Measurements from ENCODE around the gene P2RX5. TPM values are rescaled to one million over a fixed set of nuclear protein-coding genes. Genes with fewer than 3 reads are reported as not detected.

Gene P2RX5
- total RNA-seq, 1 experiment from 2014 or later, result not detected

- in situ Hi-C loops (cut with HindIII; ENCODE audit: low pct_unique_long_range_greater_than_20kb, low sequenced_read_pairs), result no loop called here
- peak; percentile 83 for DNase-seq (ENCODE audit: low read depth)
Observed at GRCh38 chr17:3667366-3668278, 28.3 kb downstream of the P2RX5 start.

GRCh38 chr17:3666516-3666915, 29.4 kb downstream of the P2RX5 start:
- no peak for DNase-seq (ENCODE audit: low read depth)
- in situ Hi-C loops (cut with HindIII; ENCODE audit: low pct_unique_long_range_greater_than_20kb, low sequenced_read_pairs), result no loop called here

GRCh38 chr17:3665834-3666233, 30.1 kb downstream of the P2RX5 start:
- DNase-seq (ENCODE audit: low read depth), result no peak
- in situ Hi-C loops (cut with HindIII; ENCODE audit: low pct_unique_long_range_greater_than_20kb, low sequenced_read_pairs), result no loop called here

GRCh38 chr17:3663102-3664011, 32.6 kb downstream of the P2RX5 start:
- in situ Hi-C loops (cut with HindIII; ENCODE audit: low pct_unique_long_range_greater_than_20kb, low sequenced_read_pairs), result no loop called here
- DNase-seq (ENCODE audit: low read depth), result no peak

- in situ Hi-C loops (cut with HindIII; ENCODE audit: low pct_unique_long_range_greater_than_20kb, low sequenced_read_pairs), result no loop called here
- no peak for DNase-seq (ENCODE audit: low read depth)
Observed at GRCh38 chr17:3660311-3660891, 35.6 kb downstream of the P2RX5 start.

GRCh38 chr17:3659541-3660111, 36.3 kb downstream of the P2RX5 start:
- DNase-seq (ENCODE audit: low read depth), result peak; percentile 45
- in situ Hi-C loops (cut with HindIII; ENCODE audit: low pct_unique_long_range_greater_than_20kb, low sequenced_read_pairs), result no loop called here

- DNase-seq (ENCODE audit: low read depth), result no peak
- in situ Hi-C loops (cut with HindIII; ENCODE audit: low pct_unique_long_range_greater_than_20kb, low sequenced_read_pairs), result no loop called here
Observed at GRCh38 chr17:3658784-3659449, 37.0 kb downstream of the P2RX5 start.

GRCh38 chr17:3657874-3658783, 37.8 kb downstream of the P2RX5 start:
- in situ Hi-C loops (cut with HindIII; ENCODE audit: low pct_unique_long_range_greater_than_20kb, low sequenced_read_pairs), result no loop called here

GRCh38 chr17:3657588-3657869, 38.4 kb downstream of the P2RX5 start:
- no peak for DNase-seq (ENCODE audit: low read depth)
- in situ Hi-C loops (cut with HindIII; ENCODE audit: low pct_unique_long_range_greater_than_20kb, low sequenced_read_pairs), result no loop called here

More at GRCh38 chr17:3657874-3658783, 37.8 kb downstream of the P2RX5 start:
- DNase-seq (ENCODE audit: low read depth), result no peak

- DNase-seq (ENCODE audit: low read depth), result no peak
Observed at GRCh38 chr17:3656755-3657587, 39.0 kb downstream of the P2RX5 start.

GRCh38 chr17:3656353-3656752, 39.6 kb downstream of the P2RX5 start:
- in situ Hi-C loops (cut with HindIII; ENCODE audit: low pct_unique_long_range_greater_than_20kb, low sequenced_read_pairs), result no loop called here
- no peak for DNase-seq (ENCODE audit: low read depth)

More at GRCh38 chr17:3656755-3657587, 39.0 kb downstream of the P2RX5 start:
- in situ Hi-C loops (cut with HindIII; ENCODE audit: low pct_unique_long_range_greater_than_20kb, low sequenced_read_pairs), result no loop called here

GRCh38 chr17:3655766-3656165, 40.2 kb downstream of the P2RX5 start:
- in situ Hi-C loops (cut with HindIII; ENCODE audit: low pct_unique_long_range_greater_than_20kb, low sequenced_read_pairs), result no loop called here
- no peak for DNase-seq (ENCODE audit: low read depth)

- DNase-seq (ENCODE audit: low read depth), result peak; percentile 22
- in situ Hi-C loops (cut with HindIII; ENCODE audit: low pct_unique_long_range_greater_than_20kb, low sequenced_read_pairs), result no loop called here
Observed at GRCh38 chr17:3647769-3648555, 48.0 kb downstream of the P2RX5 start.

GRCh38 chr17:3647251-3647650, 48.7 kb downstream of the P2RX5 start:
- in situ Hi-C loops (cut with HindIII; ENCODE audit: low pct_unique_long_range_greater_than_20kb, low sequenced_read_pairs), result no loop called here
- no peak for DNase-seq (ENCODE audit: low read depth)

- in situ Hi-C loops (cut with HindIII; ENCODE audit: low pct_unique_long_range_greater_than_20kb, low sequenced_read_pairs), result no loop called here
- DNase-seq (ENCODE audit: low read depth), result no peak
Observed at GRCh38 chr17:3645310-3645709, 50.6 kb downstream of the P2RX5 start.
